T-helper 2 cell treated with Interferon-gamma antibody and Interleukin-4, amounts not matched to agents 100 ng/mL and 5 ng/mL, for 36 hours (primary cell): Measurements from ENCODE around the gene PLD4. TPM values are rescaled to one million over a fixed set of nuclear protein-coding genes. Genes with fewer than 3 reads are reported as not detected.
"Not testable (repeated sequence)": the region's sequence is repeated elsewhere in the genome, so short reads cannot be mapped to it uniquely, and the experiment has no call there.

Experiments
- intact Hi-C: fragments of 100-400 bp; cut with micrococcal nuclease; formaldehyde crosslinking; loops from one replicate; pipeline ENCODE4 v1.15.1; 2023
- total RNA-seq: library from RNA; stranded (reverse); gene quantifications from 2 replicates; pipeline ENCODE4 v1.2.3, GENCODE V29; 2022

Gene PLD4
- total RNA-seq, 1 donor from 2014 or later = 0.11 TPM

DNA sequence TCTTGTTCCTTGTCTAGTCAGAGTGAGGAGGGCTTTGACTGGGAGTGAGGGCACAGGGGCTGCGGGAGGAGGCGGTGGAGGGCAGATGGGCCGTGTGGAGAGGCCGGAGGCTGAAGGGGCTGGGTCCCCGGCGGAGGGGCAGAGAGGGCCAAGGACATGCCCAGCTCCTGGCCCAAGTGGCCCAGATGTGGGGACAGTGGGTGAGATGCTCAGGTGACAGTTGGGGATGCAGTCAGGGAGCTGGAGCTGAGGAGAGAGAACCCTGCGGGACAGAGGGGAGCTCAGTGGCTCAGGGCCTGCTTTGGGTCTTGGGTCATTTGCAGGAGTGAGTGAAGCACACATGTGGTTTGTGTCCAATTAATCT, 26.5 kb upstream of the PLD4 start:
- intact Hi-C loops = no loop called here

DNA sequence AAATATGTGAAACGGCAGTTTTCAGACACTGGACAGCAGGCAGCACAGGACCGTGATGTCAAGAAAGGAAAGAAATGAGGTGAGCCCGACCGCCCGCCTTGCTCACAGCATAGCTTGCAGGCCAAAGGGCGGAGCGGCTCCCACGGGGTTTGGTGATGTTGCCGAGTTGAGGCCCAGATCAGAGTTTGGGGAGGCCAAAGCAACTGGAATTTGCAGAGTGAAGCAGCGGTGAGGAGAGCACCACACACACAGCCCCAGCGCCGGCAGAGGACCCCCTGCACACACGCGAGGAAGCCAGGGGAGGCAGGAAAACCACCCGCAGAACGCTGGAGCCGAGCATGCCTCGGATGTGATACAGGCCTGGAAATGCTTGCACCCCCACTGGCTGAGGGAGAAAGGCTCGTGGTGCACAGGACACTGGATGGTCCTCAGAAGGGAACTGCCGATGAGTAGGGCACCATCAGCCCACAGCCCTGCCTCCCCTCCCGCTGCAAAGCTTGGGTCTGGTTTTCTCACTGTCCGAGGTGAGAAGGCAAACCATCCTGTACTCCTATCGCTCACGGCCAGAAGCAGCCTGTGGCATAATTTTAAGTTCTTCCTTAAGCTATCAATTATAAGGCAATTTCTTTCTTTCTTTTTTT, 25.7 kb upstream of the PLD4 start:
- intact Hi-C loops = no loop called here

DNA sequence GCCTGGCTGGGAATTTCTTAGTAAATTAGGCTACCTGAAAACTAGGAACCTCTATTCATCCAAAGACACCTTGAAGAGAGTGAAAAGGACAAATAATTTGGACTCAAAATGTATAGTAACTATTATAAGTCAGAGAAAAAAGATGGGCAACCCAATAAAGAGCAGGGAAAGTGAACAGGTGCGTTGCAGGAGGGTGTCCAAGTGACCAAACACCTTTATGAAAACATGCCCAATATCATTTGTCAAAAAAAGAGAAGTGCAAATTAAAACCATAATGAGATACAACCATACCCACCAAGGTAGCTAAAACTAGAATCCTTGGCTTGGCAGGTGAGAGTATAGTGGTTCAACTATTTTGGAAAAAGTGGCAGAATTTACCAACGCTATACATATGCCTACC, 24.9 kb upstream of the PLD4 start:
- intact Hi-C loops = no loop called here

DNA sequence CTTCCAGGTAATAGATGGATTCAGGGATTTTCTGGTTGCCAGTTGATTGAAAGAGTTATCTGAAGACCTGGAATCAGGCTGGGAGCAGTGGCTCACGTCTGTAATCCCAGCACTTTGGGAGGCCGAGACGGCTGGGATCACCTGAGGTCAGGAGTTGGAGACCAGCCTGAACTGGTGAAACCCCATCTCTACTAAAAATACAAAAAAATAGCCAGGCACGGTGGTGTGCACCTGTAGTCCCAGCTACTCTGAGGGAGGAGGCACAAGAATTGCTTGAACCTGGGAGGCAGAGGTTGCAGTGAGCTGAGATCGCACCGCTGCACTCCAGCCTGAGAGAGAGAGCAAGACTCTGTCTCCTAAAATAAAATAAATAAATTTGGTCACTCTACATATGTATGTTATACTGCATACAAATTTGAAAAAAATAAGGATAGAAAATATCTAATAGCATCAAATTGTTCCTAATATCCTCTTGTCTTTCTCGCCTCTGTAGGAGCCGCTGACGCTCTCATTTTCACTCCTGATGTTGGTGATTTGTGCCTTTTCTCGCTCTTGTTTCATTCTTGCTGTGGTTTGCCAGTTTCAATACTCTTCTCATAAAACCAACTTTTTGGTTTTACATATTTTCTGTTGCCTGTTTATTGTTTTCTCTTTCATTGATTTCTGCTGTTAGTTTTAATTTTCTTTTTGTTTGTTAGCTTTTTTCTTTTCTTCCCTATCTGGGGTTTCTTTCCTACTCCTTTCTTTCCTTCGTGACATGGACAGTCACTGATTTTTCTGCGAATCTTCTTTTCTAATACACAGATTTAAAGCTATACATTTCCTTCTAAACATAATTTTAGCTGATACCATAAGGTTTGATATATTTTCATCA, 23.8 kb upstream of the PLD4 start:
- intact Hi-C loops = no loop called here

DNA sequence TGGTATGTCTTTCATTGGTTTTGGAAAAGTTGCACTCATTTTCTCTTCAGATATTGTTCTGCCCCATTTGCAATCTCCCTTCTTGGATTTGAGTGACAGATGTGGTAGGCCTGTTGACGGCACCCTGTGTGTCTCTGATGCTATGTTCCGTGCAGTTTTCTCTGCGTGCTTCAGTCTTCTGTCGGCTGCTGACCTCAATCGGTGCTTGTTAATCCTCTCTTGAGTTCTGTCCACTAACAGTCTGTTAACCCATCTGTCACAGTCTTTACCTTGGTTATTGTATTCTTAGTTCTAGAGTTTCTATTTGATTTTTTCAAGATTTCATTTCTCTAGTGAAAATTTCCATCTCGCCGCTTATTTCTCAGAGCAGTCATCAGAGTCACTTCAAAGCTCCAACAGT, 20.7 kb upstream of the PLD4 start:
- intact Hi-C loops = no loop called here

DNA sequence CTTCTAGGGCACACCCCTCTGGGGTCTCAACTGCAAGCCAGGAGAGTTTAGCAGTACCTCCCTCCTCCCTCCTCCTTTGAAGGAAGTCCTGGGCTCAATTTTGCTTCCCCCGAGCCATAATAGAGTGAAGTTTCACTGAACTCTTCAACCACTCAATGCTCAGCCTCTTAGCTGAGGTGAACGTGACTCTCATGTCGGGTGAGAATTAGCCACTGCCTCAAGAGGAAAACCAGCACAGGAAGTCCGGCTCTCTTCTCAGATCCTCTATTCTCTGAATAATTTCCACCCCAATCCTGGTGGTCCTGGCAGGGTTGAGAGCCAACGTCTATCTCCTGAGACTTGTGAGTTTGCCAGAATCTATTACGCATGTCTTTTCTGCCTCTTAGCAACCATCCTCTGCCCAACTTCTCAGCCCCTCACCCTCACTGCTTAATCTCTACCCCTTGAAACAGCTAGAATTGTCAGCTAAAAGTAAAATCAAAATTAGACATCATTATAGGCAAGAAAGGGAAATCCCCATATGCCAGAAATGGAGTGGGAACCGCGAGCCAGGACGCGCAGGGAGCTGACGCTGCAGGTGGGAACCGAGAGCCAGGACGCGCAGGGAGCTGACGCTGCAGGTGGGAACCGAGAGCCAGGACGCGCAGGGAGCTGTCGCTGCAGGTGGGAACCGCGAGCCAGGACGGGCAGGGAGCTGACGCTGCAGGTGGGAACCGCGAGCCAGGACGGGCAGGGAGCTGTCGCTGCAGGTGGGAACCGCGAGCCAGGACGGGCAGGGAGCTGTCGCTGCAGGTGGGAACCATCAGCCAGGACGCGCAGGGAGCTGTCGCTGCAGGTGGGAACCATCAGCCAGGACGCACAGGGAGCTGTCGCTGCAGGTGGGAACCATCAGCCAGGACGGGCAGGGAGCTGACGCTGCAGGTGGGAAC, 19.8 kb upstream of the PLD4 start:
- intact Hi-C loops = not testable (repeated sequence)

DNA sequence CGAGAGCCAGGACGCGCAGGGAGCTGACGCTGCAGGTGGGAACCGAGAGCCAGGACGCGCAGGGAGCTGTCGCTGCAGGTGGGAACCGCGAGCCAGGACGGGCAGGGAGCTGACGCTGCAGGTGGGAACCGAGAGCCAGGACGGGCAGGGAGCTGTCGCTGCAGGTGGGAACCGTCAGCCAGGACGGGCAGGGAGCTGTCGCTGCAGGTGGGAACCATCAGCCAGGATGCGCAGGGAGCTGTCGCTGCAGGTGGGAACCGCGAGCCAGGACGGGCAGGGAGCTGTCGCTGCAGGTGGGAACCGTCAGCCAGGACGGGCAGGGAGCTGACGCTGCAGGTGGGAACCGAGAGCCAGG, 19.1 kb upstream of the PLD4 start:
- intact Hi-C loops = not testable (repeated sequence)

DNA sequence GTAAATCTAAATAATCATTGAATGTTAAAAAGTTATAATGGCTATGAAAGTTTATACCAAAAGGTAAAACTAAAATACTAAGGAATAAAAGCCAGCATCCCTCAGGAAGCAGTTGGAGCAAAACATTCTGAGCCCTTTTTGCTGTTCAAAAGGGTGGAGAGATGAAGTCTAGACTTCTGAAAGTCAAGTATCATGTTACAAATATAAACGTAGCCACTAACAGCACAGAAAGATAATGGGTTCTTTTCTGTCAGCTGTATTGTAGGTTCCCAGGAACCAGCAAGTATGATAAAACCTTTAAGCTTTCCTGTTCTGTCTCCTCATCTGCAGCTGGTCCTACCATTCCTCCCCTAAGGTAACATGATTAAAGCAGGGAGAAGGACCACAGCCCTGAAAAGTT, 16.4 kb upstream of the PLD4 start:
- intact Hi-C loops = no loop called here

DNA sequence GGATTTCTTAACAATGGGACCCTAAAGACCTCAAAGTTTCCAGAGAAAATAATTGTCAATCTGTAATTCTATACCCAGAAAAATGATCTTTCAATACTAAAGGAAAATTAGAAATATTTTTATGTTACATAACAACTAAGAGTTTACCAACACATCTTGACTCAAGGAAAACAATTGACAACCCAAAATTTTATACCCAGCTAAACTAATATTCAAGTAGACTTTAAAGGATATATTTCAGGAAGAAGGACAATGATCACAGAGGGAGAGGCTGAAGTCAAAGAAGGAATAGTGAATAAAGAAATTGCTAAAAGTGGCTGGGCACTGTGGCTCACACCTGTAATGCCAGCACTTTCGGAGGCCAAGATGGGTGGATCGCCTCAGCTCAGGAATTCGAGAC, 12.6 kb upstream of the PLD4 start:
- intact Hi-C loops = no loop called here

DNA sequence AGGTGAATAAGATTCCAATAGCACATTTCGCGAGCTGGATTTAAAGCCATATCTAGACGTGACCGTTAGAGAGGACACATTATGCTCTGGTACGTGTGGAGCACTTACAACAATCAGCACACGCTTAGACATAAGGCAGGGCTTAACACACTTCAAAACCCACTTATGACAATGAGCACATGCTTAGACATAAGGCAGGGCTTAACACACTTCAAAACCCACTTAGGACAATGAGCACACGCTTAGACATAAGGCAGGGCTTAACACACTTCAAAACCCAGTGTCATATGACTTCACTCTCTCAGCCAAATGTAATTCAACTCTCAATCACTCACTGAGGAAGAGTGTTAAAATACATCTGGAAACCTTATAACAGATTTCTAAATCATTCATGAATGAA, 11.2 kb upstream of the PLD4 start:
- intact Hi-C loops = no loop called here

DNA sequence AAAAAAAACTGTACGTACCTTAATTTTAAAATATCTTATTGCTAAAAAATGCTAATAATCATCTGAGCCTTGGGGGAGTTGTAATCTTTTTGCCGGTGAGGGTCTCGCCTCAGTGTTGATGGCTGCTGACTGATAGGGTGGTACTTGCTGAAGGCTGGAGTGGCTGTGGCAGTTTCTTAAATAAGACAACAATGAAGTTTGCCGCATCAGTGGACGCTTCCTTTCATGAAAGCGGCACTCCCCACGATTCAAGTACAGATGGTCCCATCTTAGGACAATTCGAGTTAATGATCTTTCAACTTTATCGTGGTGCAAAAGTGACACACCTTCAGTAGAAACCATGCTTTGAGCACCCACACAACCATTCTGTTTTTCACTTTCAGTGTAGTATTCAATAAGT, 7.6 kb upstream of the PLD4 start:
- intact Hi-C loops = no loop called here

DNA sequence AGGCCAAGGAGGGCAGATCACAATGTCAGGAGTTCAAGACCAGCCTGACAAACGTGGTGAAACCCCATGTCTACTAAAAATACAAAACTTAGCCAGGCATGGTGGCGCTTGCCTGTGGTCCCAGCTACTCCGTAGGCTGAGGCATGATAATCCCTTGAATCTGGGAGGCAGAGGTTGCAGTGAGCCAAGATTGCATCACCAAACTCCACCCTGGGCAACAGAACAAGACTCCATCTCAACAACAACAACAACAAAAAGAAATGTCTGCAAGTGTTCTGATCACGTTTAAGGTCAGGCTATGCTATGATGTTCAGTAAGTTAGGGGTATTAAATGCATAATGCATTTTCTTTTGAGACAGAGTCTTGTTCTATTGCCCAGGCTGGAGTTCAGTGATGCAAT, 6.7 kb upstream of the PLD4 start:
- intact Hi-C loops = no loop called here

DNA sequence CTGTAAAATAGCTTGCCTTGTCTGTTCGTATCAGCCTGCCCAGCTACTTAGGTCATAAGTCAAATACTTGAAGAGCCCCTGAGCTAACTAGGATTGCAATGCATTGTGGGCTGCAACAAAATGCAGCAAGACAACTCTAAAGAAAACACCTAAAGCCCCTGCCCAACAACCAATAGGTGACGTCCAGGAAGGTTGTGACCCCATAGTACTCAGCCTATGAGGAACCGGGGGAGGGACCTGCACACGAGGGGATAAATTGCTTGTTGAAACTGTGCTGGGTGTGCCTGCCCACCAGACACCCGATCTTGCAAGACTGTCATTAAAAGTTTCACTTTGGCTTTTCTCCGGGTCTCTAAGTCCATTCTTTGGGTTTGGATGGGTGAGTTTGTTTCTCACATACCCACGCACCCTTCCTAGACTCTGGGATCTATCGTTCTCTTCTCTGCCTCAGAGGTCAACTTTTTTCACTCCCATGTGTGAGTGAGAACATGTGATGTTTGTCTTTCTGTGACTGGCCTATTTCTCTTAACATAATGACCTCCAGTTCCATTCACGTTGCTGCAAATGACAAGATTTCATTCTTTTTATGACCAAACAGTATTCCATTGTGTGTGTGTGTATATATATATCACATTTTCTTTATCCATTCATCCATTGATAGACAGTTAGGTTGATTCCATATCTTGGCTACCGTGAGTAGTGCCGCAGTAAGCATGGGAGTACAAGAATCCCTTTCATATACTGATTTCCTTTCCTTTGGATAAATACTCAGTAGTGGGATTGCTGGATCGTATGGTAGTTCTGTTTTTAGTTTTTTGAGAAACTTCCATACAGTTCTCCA, 5.3 kb upstream of the PLD4 start:
- intact Hi-C loops = not testable (repeated sequence)

DNA sequence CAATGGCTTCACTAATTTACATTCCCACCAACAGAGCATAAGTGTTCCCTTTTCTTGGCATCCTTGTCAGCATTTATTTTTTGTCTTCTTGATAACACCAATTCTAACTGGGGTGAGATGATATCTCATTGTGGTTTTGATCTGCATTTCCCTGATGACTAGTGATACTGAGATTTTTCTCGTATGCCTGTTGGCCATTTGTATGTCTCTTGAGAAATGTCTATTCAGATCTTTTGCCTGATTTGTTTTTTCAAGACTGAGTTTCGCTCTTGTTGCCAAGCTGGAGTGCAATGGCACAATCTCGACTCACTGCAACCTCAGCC, 4.7 kb upstream of the PLD4 start:
- intact Hi-C loops = no loop called here

DNA sequence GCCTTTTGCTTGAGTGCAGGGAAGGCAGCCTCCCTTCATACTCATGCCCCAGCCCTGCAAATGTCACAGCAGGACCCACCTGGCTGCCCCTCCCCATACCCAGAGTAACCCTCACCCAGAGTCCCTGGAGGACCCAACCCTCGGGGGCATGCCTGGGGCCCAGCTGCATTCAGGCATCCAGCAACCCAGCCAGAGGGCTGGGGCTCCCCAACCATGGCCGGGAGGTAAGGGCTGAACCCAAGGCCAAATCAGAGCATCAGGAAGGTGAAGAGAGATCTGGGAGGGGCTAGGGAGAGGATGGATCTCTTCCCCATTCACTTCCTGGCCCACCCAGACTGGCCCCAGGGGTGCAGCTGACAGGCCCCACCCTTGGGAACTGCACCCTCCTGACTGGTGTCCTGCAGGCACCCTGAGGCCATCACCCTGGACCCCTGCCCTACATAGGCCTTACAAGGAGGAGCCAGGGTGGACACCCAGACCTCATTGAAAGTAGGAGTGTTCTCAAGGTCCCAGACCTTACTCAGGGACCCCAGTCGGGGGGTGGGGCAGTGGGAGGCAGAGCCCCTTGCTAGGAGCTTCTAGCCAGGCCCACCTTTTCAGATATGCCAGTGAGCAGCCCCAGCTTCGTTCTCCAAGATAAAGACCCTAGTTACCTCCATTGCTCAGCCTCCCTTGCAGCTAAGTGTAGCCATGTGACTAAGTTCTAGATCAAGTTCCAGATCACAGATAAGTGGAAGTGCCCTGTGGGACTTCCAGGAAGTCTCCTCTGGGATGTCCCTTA, 849 bp upstream of the PLD4 start:
- intact Hi-C loops = no loop called here

DNA sequence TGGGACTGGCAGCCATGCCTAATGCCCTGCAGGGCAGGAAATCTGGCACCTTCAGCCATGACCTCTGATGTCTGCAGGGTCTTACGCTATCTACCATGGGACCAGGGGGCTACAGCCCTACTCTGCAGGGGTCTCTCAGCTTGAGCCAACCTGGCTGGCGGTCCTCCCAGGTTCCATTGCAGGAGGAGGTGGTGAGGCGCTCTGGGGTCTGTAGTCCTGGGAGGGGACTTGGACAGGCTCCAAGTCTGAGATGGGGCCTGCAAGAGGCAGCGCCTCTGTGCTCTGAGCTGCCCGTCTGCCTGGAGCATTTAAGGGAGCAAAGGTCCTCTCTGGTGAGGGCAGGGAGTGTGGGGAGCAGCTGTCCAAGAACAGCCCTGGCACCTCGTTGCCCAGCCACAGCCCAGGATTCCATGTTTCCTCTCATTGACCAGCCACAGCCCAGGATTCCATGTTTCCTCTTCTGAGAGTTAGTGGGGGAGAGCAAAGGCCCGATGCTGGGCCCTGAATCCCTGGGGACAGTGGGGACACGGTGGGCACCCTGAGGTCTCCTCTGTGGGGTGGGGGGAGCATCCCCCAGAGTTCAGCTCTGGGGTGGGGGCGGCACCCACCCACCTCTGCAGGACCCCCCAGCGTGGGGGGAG, 655 bp downstream of the PLD4 start:
- intact Hi-C loops = no loop called here

DNA sequence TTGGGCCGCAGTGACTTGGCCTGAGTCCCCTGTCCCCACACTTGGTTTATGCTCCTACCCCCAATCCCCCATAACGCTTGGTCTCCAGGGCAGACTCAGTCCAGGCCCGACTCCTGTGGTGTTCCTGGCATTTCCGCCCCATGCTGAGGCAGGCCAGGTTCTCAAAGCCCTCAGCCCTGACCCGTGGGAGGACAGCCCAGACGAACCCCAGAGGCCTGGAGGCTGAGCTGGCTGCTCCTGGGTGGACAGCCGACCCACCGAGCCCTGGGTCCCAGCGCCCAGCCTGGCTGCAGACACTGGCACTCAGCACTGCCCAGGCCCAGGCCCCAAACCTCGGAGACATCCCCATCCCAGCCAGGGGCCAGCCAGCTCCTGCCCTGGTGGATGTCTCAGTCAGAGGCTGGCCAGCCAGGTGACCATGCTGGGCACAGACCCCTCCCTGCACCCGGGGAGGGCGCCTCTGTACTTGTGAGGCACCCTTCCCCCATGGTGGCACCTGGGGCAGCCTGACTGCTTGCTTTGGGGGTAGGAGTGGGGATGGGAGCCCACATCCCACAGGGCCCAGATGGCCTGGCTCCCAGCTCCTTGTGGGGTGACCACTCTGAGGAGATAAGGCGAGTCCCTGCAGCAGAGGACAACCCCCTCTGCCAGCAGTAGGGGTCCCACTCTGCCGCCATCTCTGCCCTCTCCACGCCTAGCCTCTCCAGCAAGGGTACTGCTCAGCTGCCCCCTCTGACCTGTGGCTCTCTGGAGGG, 1.4 kb downstream of the PLD4 start:
- intact Hi-C loops = no loop called here

DNA sequence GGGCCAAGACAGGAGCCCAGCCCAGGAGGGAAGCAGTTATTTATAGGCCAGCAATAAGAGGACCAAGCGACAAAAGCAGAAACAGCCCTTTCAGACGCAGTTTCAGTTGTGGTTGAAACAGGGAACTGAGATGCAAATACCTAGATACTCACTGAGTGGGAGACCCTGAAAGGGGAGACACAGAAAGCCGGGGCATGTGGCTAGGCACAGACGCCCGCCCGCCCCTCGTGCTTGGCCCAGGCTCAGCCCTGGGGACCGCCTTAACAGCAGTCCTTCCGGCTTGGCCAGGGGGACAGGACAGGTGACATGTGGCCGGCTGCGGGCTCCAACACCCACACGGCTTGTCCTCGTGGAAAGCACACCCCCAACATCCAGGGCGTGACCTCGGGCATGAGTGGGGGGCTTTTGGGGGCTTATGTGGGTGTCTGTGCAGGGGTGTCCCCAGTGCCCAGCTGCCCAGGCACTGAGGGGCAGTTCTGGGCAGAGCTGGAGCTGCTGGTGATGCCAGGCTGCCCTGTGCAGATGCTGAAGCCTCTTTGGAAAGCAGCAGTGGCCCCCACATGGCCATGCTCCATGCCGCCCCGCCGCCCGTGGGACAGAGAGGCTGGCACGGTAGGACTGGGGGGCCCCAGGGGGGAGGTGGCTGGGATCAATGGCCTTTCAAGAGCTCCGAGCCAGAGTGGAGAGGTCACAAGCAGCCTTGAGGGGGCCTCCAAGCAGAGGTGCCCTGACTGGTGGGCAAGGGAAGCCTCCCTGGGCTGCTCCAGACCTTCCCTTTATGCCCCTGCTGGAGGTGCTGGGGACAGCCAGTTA, 2.1 kb downstream of the PLD4 start:
- intact Hi-C loops = no loop called here

DNA sequence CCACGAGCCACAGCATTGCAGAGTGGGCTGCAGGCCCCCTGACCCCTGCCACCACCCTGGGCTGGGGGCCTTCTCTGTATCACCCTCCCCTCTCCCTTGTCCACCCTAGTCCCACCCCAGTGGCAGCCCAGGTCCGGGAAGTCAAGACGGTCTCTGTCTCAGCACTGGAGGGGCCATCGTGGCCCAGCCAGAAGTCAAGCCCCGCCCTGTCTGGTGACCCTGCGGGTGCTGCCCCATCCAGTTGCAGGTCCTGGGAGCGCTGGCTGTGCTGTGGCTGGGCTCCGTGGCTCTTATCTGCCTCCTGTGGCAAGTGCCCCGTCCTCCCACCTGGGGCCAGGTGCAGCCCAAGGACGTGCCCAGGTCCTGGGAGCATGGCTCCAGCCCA, 2.7 kb downstream of the PLD4 start:
- intact Hi-C loops = no loop called here
